ENCODE measurements around the gene PRPF38A.

- TF ChIP-seq EP300 (IDR thresholded peaks at IDR 0.05; ENCODE audit: borderline replicate concordance), result no peak
- TF ChIP-seq MAX (IDR thresholded peaks at IDR 0.05), result no peak
- no peak for TF ChIP-seq FOXM1 (IDR thresholded peaks at IDR 0.05; ENCODE audit: borderline replicate concordance, low read depth)
- TF ChIP-seq TAF1 (IDR thresholded peaks at IDR 0.05; ENCODE audit: low read depth), result no peak
- no peak for TF ChIP-seq CREB1 (IDR thresholded peaks at IDR 0.05; ENCODE audit: low read depth)
- no peak for TF ChIP-seq REST (IDR thresholded peaks at IDR 0.05; ENCODE audit: low read depth)
- TF ChIP-seq USF1 (IDR thresholded peaks at IDR 0.05), result no peak
- TF ChIP-seq EGR1 (IDR thresholded peaks at IDR 0.05), result no peak
- TF ChIP-seq YY1 (IDR thresholded peaks at IDR 0.05; ENCODE audit: low read depth), result no peak
- TF ChIP-seq RAD21 (IDR thresholded peaks at IDR 0.05; ENCODE audit: low read depth), result no peak
- TF ChIP-seq TCF12 (IDR thresholded peaks at IDR 0.05; ENCODE audit: low read depth), result no peak
- no peak for TF ChIP-seq CEBPB (IDR thresholded peaks at IDR 0.05)
- no peak for TF ChIP-seq TEAD4 (IDR thresholded peaks at IDR 0.05)
- no peak for TF ChIP-seq NFIC (IDR thresholded peaks at IDR 0.05)
Observed at GRCh38 chr1:52364235-52364839, 40.1 kb upstream of the PRPF38A start.

Data from Ishikawa (cell line).